Measurements from ENCODE around the gene SORBS2.

SORBS2 gene

GRCh38 chr4:185570727-185571126 is 241.3 kb downstream of the SORBS2 start:
- no peak overlapping the region for H3K4me3 ChIP-seq (ENCODE audit: low read depth, low read length)
- no peak for TF ChIP-seq CTCF (IDR thresholded peaks at IDR 0.05; ENCODE audit: borderline replicate concordance, insufficient read depth, low read depth, low read length)

GRCh38 chr4:185567381-185568376 is 244.3 kb downstream of the SORBS2 start:
- no peak for TF ChIP-seq CTCF (IDR thresholded peaks at IDR 0.05; ENCODE audit: borderline replicate concordance, insufficient read depth, low read depth, low read length)

GRCh38 chr4:185566972-185567371 is 245.0 kb downstream of the SORBS2 start:
- TF ChIP-seq CTCF (IDR thresholded peaks at IDR 0.05; ENCODE audit: borderline replicate concordance, insufficient read depth, low read depth, low read length): no peak
- H3K4me3 ChIP-seq (ENCODE audit: low read depth, low read length): no peak overlapping the region

More at GRCh38 chr4:185567381-185568376, 244.3 kb downstream of the SORBS2 start:
- H3K4me3 ChIP-seq (ENCODE audit: low read depth, low read length): no peak overlapping the region

GRCh38 chr4:185566425-185566824 is 245.6 kb downstream of the SORBS2 start:
- no peak overlapping the region for H3K4me3 ChIP-seq (ENCODE audit: low read depth, low read length)
- no peak for TF ChIP-seq CTCF (IDR thresholded peaks at IDR 0.05; ENCODE audit: borderline replicate concordance, insufficient read depth, low read depth, low read length)

- TF ChIP-seq CTCF (IDR thresholded peaks at IDR 0.05; ENCODE audit: borderline replicate concordance, insufficient read depth, low read depth, low read length): no peak
- no peak overlapping the region for H3K4me3 ChIP-seq (ENCODE audit: low read depth, low read length)
Measured at GRCh38 chr4:185565696-185566095, 246.3 kb downstream of the SORBS2 start.

- H3K4me3 ChIP-seq (ENCODE audit: low read depth, low read length): no peak overlapping the region
- no peak for TF ChIP-seq CTCF (IDR thresholded peaks at IDR 0.05; ENCODE audit: borderline replicate concordance, insufficient read depth, low read depth, low read length)
Measured at GRCh38 chr4:185564349-185564748, 247.6 kb downstream of the SORBS2 start.

- no peak for TF ChIP-seq CTCF (IDR thresholded peaks at IDR 0.05; ENCODE audit: borderline replicate concordance, insufficient read depth, low read depth, low read length)
- H3K4me3 ChIP-seq (ENCODE audit: low read depth, low read length): no peak overlapping the region
Measured at GRCh38 chr4:185562531-185562930, 249.5 kb downstream of the SORBS2 start.
